Effector memory CD8-positive, alpha-beta T cell (primary cell): ENCODE measurements around the gene STAT4.
A peak's percentile ranks its signal among the peaks of the same experiment; 100 is the strongest.

Source experiments
- ATAC-seq: fragments of 150-1000 bp; cut with Tn5 transposase; replicated peaks from 2 replicates; pipeline ENCODE4 v1.10.0; 2021; ENCODE audit warnings: mild to moderate bottlenecking, moderate library complexity
- DNase-seq, 3 experiments: peaks; one replicate each; pipeline ENCODE4 v3.0.0; 2021
- H3K27ac Mint-ChIP-seq, 2 donors: one replicate each; pipeline ENCODE4 v1.8.0; 2022; ENCODE audit warnings: mild to moderate bottlenecking in 2 of 2, mixed read lengths in 2 of 2, moderate library complexity in 2 of 2
- H3K27me3 Mint-ChIP-seq, 2 donors: one replicate each; pipeline ENCODE4 v1.8.0; 2022; ENCODE audit warnings: mixed read lengths in 2 of 2
- H3K36me3 Mint-ChIP-seq: one replicate; pipeline ENCODE4 v1.8.0; 2022; ENCODE audit warnings: mild to moderate bottlenecking, moderate library complexity, mixed read lengths; ENCODE audit not compliant: insufficient read depth
- H3K4me1 Mint-ChIP-seq, 2 donors: one replicate each; pipeline ENCODE4 v1.8.0; 2022; ENCODE audit warnings: low read depth in 2 of 2, mixed read lengths in 2 of 2
- H3K4me3 Mint-ChIP-seq, 2 donors: one replicate each; pipeline ENCODE4 v1.8.0; 2022; ENCODE audit warnings: mild to moderate bottlenecking in 2 of 2, mixed read lengths in 2 of 2, moderate library complexity in 2 of 2
- H3K9me3 Mint-ChIP-seq, 2 donors: one replicate each; pipeline ENCODE4 v1.8.0; 2022; ENCODE audit warnings: mixed read lengths in 2 of 2

STAT4 gene

GRCh38 chr2:191149391-191149790 is 1.4 kb downstream of the STAT4 start:
- Mint-ChIP-seq H3K27ac (peak overlapping the region; percentile 97 to 99), H3K9me3 (no peaks in the 10 kb centered on the region), H3K27me3 (no peaks in the 10 kb centered on the region), H3K4me3 (peak overlapping the region; percentile 80 to 92), H3K4me1 (peaks cover 46 to 62% of the 10 kb centered on the region in 2 donors), H3K36me3 (peaks cover 68% of the 10 kb centered on the region)
- no peak for DNase-seq
- ATAC-seq: no peak

GRCh38 chr2:191148791-191149190 is 2.0 kb downstream of the STAT4 start:
- peak; percentile 54 for ATAC-seq
- peak overlapping the region; percentile 80 to 92 for H3K4me3 Mint-ChIP-seq
- H3K36me3 Mint-ChIP-seq: peaks cover 74% of the 10 kb centered on the region
- H3K9me3 Mint-ChIP-seq: no peaks in the 10 kb centered on the region
- peak overlapping the region; percentile 97 to 99 for H3K27ac Mint-ChIP-seq
- DNase-seq: peak in 2 of 3 experiments; percentile 37 to 41
- H3K4me1 Mint-ChIP-seq: peaks cover 52 to 68% of the 10 kb centered on the region in 2 donors
- H3K27me3 Mint-ChIP-seq: no peaks in the 10 kb centered on the region

- DNase-seq (no peak), ATAC-seq (no peak)
- peak overlapping the region; percentile 97 to 99 for H3K27ac Mint-ChIP-seq
- peaks cover 55 to 71% of the 10 kb centered on the region in 2 donors for H3K4me1 Mint-ChIP-seq
- peak overlapping the region; percentile 80 to 92 for H3K4me3 Mint-ChIP-seq
- no peaks in the 10 kb centered on the region for H3K9me3 Mint-ChIP-seq
- no peaks in the 10 kb centered on the region for H3K27me3 Mint-ChIP-seq
- peaks cover 79% of the 10 kb centered on the region for H3K36me3 Mint-ChIP-seq
These were observed 2.5 kb downstream of the STAT4 start for GRCh38 chr2:191148281-191148680.

GRCh38 chr2:191145769-191146471 is 4.9 kb downstream of the STAT4 start:
- peaks cover 41 to 65% of the 10 kb centered on the region in 2 donors for H3K4me1 Mint-ChIP-seq
- no peaks in the 10 kb centered on the region for H3K27me3 Mint-ChIP-seq
- H3K36me3 Mint-ChIP-seq: peaks cover 91% of the 10 kb centered on the region
- H3K4me3 Mint-ChIP-seq: peak overlapping the region; percentile 49 to 80
- H3K9me3 Mint-ChIP-seq: no peaks in the 10 kb centered on the region
- ATAC-seq: no peak
- H3K27ac Mint-ChIP-seq: peak overlapping the region; percentile 66 to 76
- DNase-seq: no peak

- H3K27me3 Mint-ChIP-seq: no peaks in the 10 kb centered on the region
- no peak for ATAC-seq
- DNase-seq: no peak
- H3K4me3 Mint-ChIP-seq: peak overlapping the region; percentile 4 to 59
- H3K36me3 Mint-ChIP-seq: peaks cover 82% of the 10 kb centered on the region
- peak overlapping the region; percentile 9 to 83 for H3K27ac Mint-ChIP-seq
- no peaks in the 10 kb centered on the region for H3K9me3 Mint-ChIP-seq
- H3K4me1 Mint-ChIP-seq: peaks cover 54 to 76% of the 10 kb centered on the region in 2 donors
These were observed 6.6 kb downstream of the STAT4 start for GRCh38 chr2:191144217-191144616.

- peaks cover 55 to 76% of the 10 kb centered on the region in 2 donors for H3K4me1 Mint-ChIP-seq
- no peaks in the 10 kb centered on the region for H3K27me3 Mint-ChIP-seq
- H3K4me3 Mint-ChIP-seq: peak overlapping the region; percentile 4 to 59
- ATAC-seq (no peak), DNase-seq (no peak)
- peak overlapping the region; percentile 9 to 83 for H3K27ac Mint-ChIP-seq
- no peaks in the 10 kb centered on the region for H3K9me3 Mint-ChIP-seq
- H3K36me3 Mint-ChIP-seq: peaks cover 82% of the 10 kb centered on the region
These were observed 7.0 kb downstream of the STAT4 start for GRCh38 chr2:191143791-191144190.

- DNase-seq (no peak), ATAC-seq (no peak)
- peaks cover 45% of the 10 kb centered on the region for H3K36me3 Mint-ChIP-seq
- peaks cover 45 to 62% of the 10 kb centered on the region in 2 donors for H3K4me1 Mint-ChIP-seq
- H3K4me3 Mint-ChIP-seq: peak overlapping the region; percentile 68
- no peaks in the 10 kb centered on the region for H3K27me3 Mint-ChIP-seq
- H3K27ac Mint-ChIP-seq: peak overlapping the region; percentile 80 to 85
- H3K9me3 Mint-ChIP-seq: no peaks in the 10 kb centered on the region
These were observed 21.9 kb downstream of the STAT4 start for GRCh38 chr2:191128911-191129304.

- Mint-ChIP-seq H3K9me3 (no peaks in the 10 kb centered on the region), H3K27me3 (no peaks in the 10 kb centered on the region), H3K36me3 (peaks cover 45% of the 10 kb centered on the region), H3K4me3 (peak overlapping the region; percentile 68), H3K27ac (peak overlapping the region; percentile 80 to 85), H3K4me1 (peaks cover 48 to 64% of the 10 kb centered on the region in 2 donors)
- DNase-seq: peak in 2 of 3 experiments; percentile 23 to 45
- peak; percentile 85 for ATAC-seq
These were observed 22.5 kb downstream of the STAT4 start for GRCh38 chr2:191128172-191128910.

- Mint-ChIP-seq H3K4me1 (peaks cover 49 to 68% of the 10 kb centered on the region in 2 donors), H3K4me3 (peak overlapping the region; percentile 68), H3K27ac (peak overlapping the region; percentile 80 to 85), H3K27me3 (no peaks in the 10 kb centered on the region), H3K9me3 (no peaks in the 10 kb centered on the region), H3K36me3 (peaks cover 47% of the 10 kb centered on the region)
- DNase-seq: no peak
- ATAC-seq: no peak
These were observed 23.6 kb downstream of the STAT4 start for GRCh38 chr2:191127235-191127634.

GRCh38 chr2:191126386-191127085 is 24.3 kb downstream of the STAT4 start:
- Mint-ChIP-seq H3K27ac (peak overlapping the region; percentile 80 to 85), H3K4me3 (peak overlapping the region; percentile 57 to 68), H3K27me3 (no peaks in the 10 kb centered on the region), H3K9me3 (no peaks in the 10 kb centered on the region), H3K4me1 (peaks cover 42 to 62% of the 10 kb centered on the region in 2 donors), H3K36me3 (peaks cover 54% of the 10 kb centered on the region)
- ATAC-seq: peak; percentile 66
- DNase-seq: peak in 2 of 3 experiments; percentile 41 to 42

GRCh38 chr2:191125646-191126045 is 25.1 kb downstream of the STAT4 start:
- ATAC-seq: no peak
- Mint-ChIP-seq H3K9me3 (no peaks in the 10 kb centered on the region), H3K27me3 (no peaks in the 10 kb centered on the region), H3K4me1 (peaks cover 37 to 57% of the 10 kb centered on the region in 2 donors), H3K27ac (peak overlapping the region; percentile 80 to 85), H3K36me3 (peaks cover 49% of the 10 kb centered on the region), H3K4me3 (peak overlapping the region in 1 of 2 donors; percentile 68)
- DNase-seq: no peak

GRCh38 chr2:191122638-191123294 is 28.0 kb downstream of the STAT4 start:
- DNase-seq (no peak), ATAC-seq (no peak)
- no peaks in the 10 kb centered on the region for H3K9me3 Mint-ChIP-seq
- peaks cover 30 to 60% of the 10 kb centered on the region in 2 donors for H3K4me1 Mint-ChIP-seq
- H3K27me3 Mint-ChIP-seq: no peaks in the 10 kb centered on the region
- H3K4me3 Mint-ChIP-seq: peak overlapping the region in 1 of 2 donors; percentile 33
- H3K27ac Mint-ChIP-seq: peak overlapping the region; percentile 32 to 78
- peaks cover 55% of the 10 kb centered on the region for H3K36me3 Mint-ChIP-seq

- peaks cover 32 to 66% of the 10 kb centered on the region in 2 donors for H3K4me1 Mint-ChIP-seq
These were observed 33.5 kb downstream of the STAT4 start for GRCh38 chr2:191117341-191117740.

More at GRCh38 chr2:191117341-191117740, 33.5 kb downstream of the STAT4 start:
- Mint-ChIP-seq H3K27me3 (no peaks in the 10 kb centered on the region), H3K9me3 (no peaks in the 10 kb centered on the region), H3K4me3 (no peak overlapping the region), H3K27ac (no peak overlapping the region), H3K36me3 (peaks cover 66% of the 10 kb centered on the region)
- DNase-seq (no peak), ATAC-seq (no peak)
